Neuronal stem cell (in vitro differentiated cells): ENCODE measurements around the gene SESTD1.

Experiments used
- DNase-seq: peaks from one replicate; pipeline ENCODE4 v3.0.0-alpha.2; 2013; ENCODE audit warnings: low spot score
- H2AFZ ChIP-seq: one replicate; pipeline ENCODE4 v1.6.1; 2013; ENCODE audit warnings: mild to moderate bottlenecking, low read length, inconsistent platforms
- H2AK5ac ChIP-seq: 2 replicates; pipeline ENCODE4 v1.6.1; 2013; ENCODE audit warnings: low read depth, mild to moderate bottlenecking, inconsistent platforms, low read length, moderate library complexity, mixed read lengths
- H2BK120ac ChIP-seq: 2 replicates; pipeline ENCODE4 v1.6.1; 2013; ENCODE audit warnings: low read depth, mild to moderate bottlenecking, inconsistent platforms, low read length, moderate library complexity, mixed read lengths
- H2BK12ac ChIP-seq: one replicate; pipeline ENCODE4 v1.6.1; 2013; ENCODE audit warnings: low read length, inconsistent platforms
- H2BK15ac ChIP-seq: 2 replicates; pipeline ENCODE4 v1.6.1; 2013; ENCODE audit warnings: mild to moderate bottlenecking, low read length, inconsistent platforms, mixed read lengths
- H2BK5ac ChIP-seq: one replicate; pipeline ENCODE4 v1.6.1; 2013; ENCODE audit warnings: inconsistent platforms, mild to moderate bottlenecking, low read length, moderate library complexity
- H3K14ac ChIP-seq: one replicate; pipeline ENCODE4 v1.6.1; 2013; ENCODE audit warnings: low read length, inconsistent platforms
- H3K18ac ChIP-seq: 2 replicates; pipeline ENCODE4 v1.6.1; 2013; ENCODE audit warnings: low read length, inconsistent platforms
- H3K23ac ChIP-seq: 2 replicates; pipeline ENCODE4 v1.6.1; 2013; ENCODE audit warnings: low read depth, mild to moderate bottlenecking, mixed read lengths, low read length, inconsistent platforms; ENCODE audit not compliant: poor library complexity
- H3K27ac ChIP-seq: replicated peaks from 3 replicates; pipeline ENCODE4 v1.5.1; 2013; ENCODE audit warnings: low read length, inconsistent platforms
- H3K27me3 ChIP-seq, 3 experiments: 2 replicates each; pipeline ENCODE4 v1.6.1; 2013; ENCODE audit warnings: low read length in 3 of 3, mild to moderate bottlenecking in 2 of 3, inconsistent platforms in 1 of 3, low read depth in 1 of 3, mixed read lengths in 1 of 3, moderate library complexity in 1 of 3; ENCODE audit not compliant: control insufficient read depth in 3 of 3, insufficient read depth in 3 of 3
- H3K36me3 ChIP-seq, 2 donors: replicated peaks in 1 of 2; 2 replicates each; pipeline ENCODE4 v1.6.1; 2013; ENCODE audit warnings: low read length in 2 of 2; ENCODE audit not compliant: control insufficient read depth in 2 of 2, insufficient read depth in 2 of 2
- H3K4ac ChIP-seq: 2 replicates; pipeline ENCODE4 v1.6.1; 2013; ENCODE audit warnings: inconsistent platforms, mild to moderate bottlenecking, low read length, moderate library complexity
- H3K4me1 ChIP-seq, 2 donors: 1 replicate in 1 of 2; 2 replicates in 1 of 2; pipeline ENCODE4 v1.6.1; 2013; ENCODE audit warnings: low read length in 2 of 2, low read depth in 1 of 2; ENCODE audit not compliant: control insufficient read depth in 2 of 2, insufficient read depth in 1 of 2
- H3K4me2 ChIP-seq: one replicate; pipeline ENCODE4 v1.6.1; 2013; ENCODE audit warnings: mild to moderate bottlenecking, low read length, inconsistent platforms; ENCODE audit not compliant: insufficient read depth, poor library complexity, severe bottlenecking
- H3K4me3 ChIP-seq, 2 donors: 2 replicates each; pipeline ENCODE4 v1.5.1; 2013; ENCODE audit warnings: low read length in 2 of 2, mild to moderate bottlenecking in 2 of 2, inconsistent platforms in 1 of 2, moderate library complexity in 1 of 2
- H3K79me1 ChIP-seq: one replicate; pipeline ENCODE4 v1.6.1; 2013; ENCODE audit warnings: low read depth, mild to moderate bottlenecking, inconsistent platforms, low read length, moderate library complexity
- H3K9ac ChIP-seq: one replicate; pipeline ENCODE4 v1.6.1; 2013; ENCODE audit warnings: mild to moderate bottlenecking, low read depth, low read length, inconsistent platforms; ENCODE audit not compliant: poor library complexity
- H3K9me3 ChIP-seq, 2 donors: replicated peaks in 1 of 2; 2 replicates each; pipeline versions ENCODE3 to v1.6.1; 2013; ENCODE audit warnings: low read length in 2 of 2, mild to moderate bottlenecking in 2 of 2, inconsistent platforms in 1 of 2, low read depth in 1 of 2, mixed read lengths in 1 of 2, moderate library complexity in 1 of 2; ENCODE audit not compliant: control insufficient read depth in 2 of 2, insufficient read depth in 1 of 2
- H4K8ac ChIP-seq: one replicate; pipeline ENCODE4 v1.6.1; 2013; ENCODE audit warnings: low read depth, mild to moderate bottlenecking, inconsistent platforms, low read length, moderate library complexity
- H4K91ac ChIP-seq: one replicate; pipeline ENCODE4 v1.6.1; 2013; ENCODE audit warnings: low read length, low read depth, mild to moderate bottlenecking, inconsistent platforms; ENCODE audit not compliant: poor library complexity
- WGBS, 2 donors: extraction: QIAGEN DNeasy Blood & Tissue Kit; methylation state at CpG; one replicate each; pipeline ENCODE4 v1.1.7; 2013; ENCODE audit warnings: missing lambda C conversion rate in 2 of 2, mixed read lengths in 1 of 2; ENCODE audit not compliant: insufficient read length in 2 of 2, insufficient replicate concordance in 1 of 2; ENCODE audit errors: extremely low coverage in 2 of 2; 5-methylcytosine and 5-hydroxymethylcytosine counted together

The SESTD1 gene

DNA sequence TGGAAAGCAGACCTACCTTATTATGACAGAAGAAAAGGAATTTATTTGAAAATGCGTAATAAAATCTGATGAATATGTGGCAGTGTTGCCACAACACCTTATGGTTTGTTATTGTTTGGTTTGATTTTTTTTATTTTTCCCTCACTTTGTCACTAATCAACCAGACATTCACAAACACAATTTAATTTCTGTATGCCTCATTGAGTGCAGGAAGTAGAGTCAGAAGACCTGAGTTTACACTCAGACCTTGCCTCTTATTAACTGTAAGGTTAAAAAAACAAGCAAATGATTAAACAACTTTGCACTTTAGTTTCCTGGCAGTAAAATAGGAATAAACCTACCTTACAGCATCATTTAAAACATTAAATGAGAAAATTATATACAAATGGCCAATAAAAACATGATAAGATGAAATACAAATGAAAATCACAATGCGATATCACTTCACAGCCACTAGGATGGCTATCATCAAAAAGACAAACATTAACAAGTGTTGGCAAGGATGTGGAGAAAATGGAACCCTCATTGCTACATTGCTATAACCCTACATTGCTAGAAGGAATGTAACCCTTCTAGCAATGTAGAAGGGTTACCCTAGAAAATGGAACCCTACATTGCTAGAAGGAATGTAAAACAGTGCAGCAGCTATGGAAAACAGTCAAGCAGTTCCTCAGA is 3.3 kb downstream of the SESTD1 start:
- H3K79me1 ChIP-seq, result no peaks in the 10 kb centered on the region
- no peak overlapping the region for H3K14ac ChIP-seq
- H3K4me1 ChIP-seq, result peaks cover 6 to 8% of the 10 kb centered on the region in 2 donors
- H3K9me3 ChIP-seq, result peaks cover 0 to 15% of the 10 kb centered on the region in 2 donors
- no peak overlapping the region for H3K4me3 ChIP-seq
- H3K4ac ChIP-seq, result no peak overlapping the region
- peaks cover 0 to 8% of the 10 kb centered on the region in 2 donors for H3K36me3 ChIP-seq
- no peak overlapping the region for H2BK120ac ChIP-seq
- H2BK15ac ChIP-seq, result no peak overlapping the region
- H4K8ac ChIP-seq, result no peak overlapping the region
- H2BK12ac ChIP-seq, result no peak overlapping the region
- H4K91ac ChIP-seq, result no peak overlapping the region
- no peak overlapping the region for H3K4me2 ChIP-seq
- no peak overlapping the region for H2BK5ac ChIP-seq
- H2AK5ac ChIP-seq, result no peak overlapping the region
- WGBS, 2 donors, result no CpG with 5 or more reads among the region's 2 CpGs
- H3K23ac ChIP-seq, result no peak overlapping the region
- no peaks in the 10 kb centered on the region for H3K27me3 ChIP-seq
- H2AFZ ChIP-seq, result no peak overlapping the region
- H3K18ac ChIP-seq, result no peak overlapping the region
- H3K9ac ChIP-seq, result no peak overlapping the region
- DNase-seq, result no peak
- no peak overlapping the region for H3K27ac ChIP-seq

DNA sequence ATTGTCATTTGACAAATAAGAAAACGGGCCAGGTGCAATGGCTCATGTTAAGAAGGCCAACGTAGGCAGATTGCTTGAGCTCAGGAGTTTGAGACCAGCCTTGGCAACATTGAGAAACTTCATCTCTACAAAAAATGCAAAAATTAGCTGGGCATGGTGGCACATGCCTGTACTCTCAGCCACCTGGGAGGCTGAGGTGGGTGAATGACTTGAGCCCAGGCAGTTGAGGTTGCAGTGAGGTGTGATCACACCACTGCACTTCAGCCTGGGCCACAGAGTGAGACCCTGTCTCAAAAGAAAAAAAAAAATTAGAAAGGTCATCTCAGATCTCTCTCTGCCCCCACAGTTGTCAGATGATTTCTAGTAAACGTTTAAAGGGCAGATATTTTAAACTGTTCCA is 4.4 kb downstream of the SESTD1 start:
- H3K4me1 ChIP-seq, result peaks cover 3 to 8% of the 10 kb centered on the region in 2 donors
- WGBS, 2 donors, result no CpG with 5 or more reads among the region's 3 CpGs

DNA sequence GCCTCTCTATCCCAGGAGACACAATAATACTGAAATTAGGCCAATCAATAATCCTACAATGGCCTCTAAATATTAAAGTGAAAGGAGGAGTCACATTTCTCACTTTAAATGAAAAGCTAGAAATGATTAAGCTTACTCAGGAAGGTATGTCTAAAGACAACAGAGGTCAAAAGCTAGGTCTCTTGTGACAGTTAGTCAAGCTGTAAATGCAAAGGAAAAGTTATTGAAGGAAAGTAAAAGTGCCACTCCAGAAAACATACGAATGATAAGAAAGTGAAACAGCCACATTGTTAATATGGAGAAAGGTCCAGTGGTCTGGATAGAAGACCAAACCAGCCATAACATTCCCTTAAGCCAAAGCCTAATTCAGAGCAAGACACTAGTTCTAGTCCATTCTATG is 9.5 kb downstream of the SESTD1 start:
- no peaks in the 10 kb centered on the region for H3K4me1 ChIP-seq
- no peak overlapping the region for H3K4me2 ChIP-seq
- no peak for DNase-seq
- H2BK5ac ChIP-seq, result no peak overlapping the region
- H3K14ac ChIP-seq, result no peak overlapping the region
- H4K91ac ChIP-seq, result no peak overlapping the region
- no CpG with 5 or more reads among the region's 1 CpG for WGBS, 2 donors
- H2AK5ac ChIP-seq, result no peak overlapping the region
- peaks cover 0 to 32% of the 10 kb centered on the region in 2 donors for H3K9me3 ChIP-seq
- no peaks in the 10 kb centered on the region for H3K27me3 ChIP-seq
- no peak overlapping the region for H3K4ac ChIP-seq
- no peak overlapping the region for H3K4me3 ChIP-seq
- no peak overlapping the region for H4K8ac ChIP-seq
- peaks cover 2% of the 10 kb centered on the region for H3K79me1 ChIP-seq
- H2AFZ ChIP-seq, result no peak overlapping the region
- H3K9ac ChIP-seq, result no peak overlapping the region
- no peak overlapping the region for H2BK120ac ChIP-seq
- H3K23ac ChIP-seq, result no peak overlapping the region
- no peak overlapping the region for H3K27ac ChIP-seq
- no peaks in the 10 kb centered on the region for H3K36me3 ChIP-seq
- H2BK15ac ChIP-seq, result no peak overlapping the region
- no peak overlapping the region for H3K18ac ChIP-seq
- H2BK12ac ChIP-seq, result no peak overlapping the region

More for the DNA sequence above, 4.4 kb downstream of the SESTD1 start:
- no peak overlapping the region for H2AFZ ChIP-seq
- no peak overlapping the region for H3K4ac ChIP-seq
- no peak overlapping the region for H2BK15ac ChIP-seq
- no peak overlapping the region for H3K9ac ChIP-seq
- H3K27ac ChIP-seq, result no peak overlapping the region
- no peak overlapping the region for H4K8ac ChIP-seq
- DNase-seq, result no peak
- H2BK5ac ChIP-seq, result no peak overlapping the region
- peaks cover 0 to 22% of the 10 kb centered on the region in 2 donors for H3K9me3 ChIP-seq
- H2BK120ac ChIP-seq, result no peak overlapping the region
- no peak overlapping the region for H3K14ac ChIP-seq
- no peak overlapping the region for H2BK12ac ChIP-seq
- H3K23ac ChIP-seq, result no peak overlapping the region
- H4K91ac ChIP-seq, result no peak overlapping the region
- H3K27me3 ChIP-seq, result no peaks in the 10 kb centered on the region
- no peak overlapping the region for H3K18ac ChIP-seq
- H2AK5ac ChIP-seq, result no peak overlapping the region
- H3K4me3 ChIP-seq, result no peak overlapping the region
- no peak overlapping the region for H3K4me2 ChIP-seq
- H3K36me3 ChIP-seq, result peaks cover 0 to 8% of the 10 kb centered on the region in 2 donors
- H3K79me1 ChIP-seq, result no peaks in the 10 kb centered on the region

DNA sequence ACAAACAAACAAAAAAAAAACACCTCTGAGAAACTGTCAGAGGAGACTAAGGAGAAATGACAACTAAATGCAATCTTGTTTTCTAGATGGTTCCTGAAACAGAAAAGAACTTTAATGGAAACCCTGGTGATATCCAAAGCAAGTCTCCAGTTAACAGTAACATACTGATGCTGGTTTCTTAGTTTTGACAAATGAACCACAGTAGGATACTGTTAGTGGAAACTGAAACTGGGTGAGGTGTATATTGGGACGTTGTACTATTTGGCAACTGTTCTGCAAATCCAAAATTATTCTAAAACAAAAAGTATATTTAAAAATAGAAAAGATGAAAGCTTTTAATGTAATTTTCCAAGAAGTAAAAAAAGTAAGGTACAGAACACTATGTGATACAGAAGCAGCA is 11.4 kb downstream of the SESTD1 start:
- no peaks in the 10 kb centered on the region for H3K4me1 ChIP-seq
- no peak overlapping the region for H2BK12ac ChIP-seq
- H3K36me3 ChIP-seq, result no peaks in the 10 kb centered on the region
- H3K23ac ChIP-seq, result no peak overlapping the region
- WGBS, 2 donors, result no CpG with 5 or more reads among the region's 1 CpG
- H3K79me1 ChIP-seq, result peaks cover 2% of the 10 kb centered on the region
- H4K91ac ChIP-seq, result no peak overlapping the region
- H3K18ac ChIP-seq, result no peak overlapping the region
- H4K8ac ChIP-seq, result no peak overlapping the region
- peaks cover 0 to 37% of the 10 kb centered on the region in 2 donors for H3K9me3 ChIP-seq
- DNase-seq, result no peak
- H3K27ac ChIP-seq, result no peak overlapping the region
- H3K4me2 ChIP-seq, result no peak overlapping the region
- H3K4me3 ChIP-seq, result no peak overlapping the region
- no peak overlapping the region for H2BK15ac ChIP-seq
- no peak overlapping the region for H3K4ac ChIP-seq
- no peak overlapping the region for H2AFZ ChIP-seq
- H2AK5ac ChIP-seq, result no peak overlapping the region
- H3K27me3 ChIP-seq, result no peaks in the 10 kb centered on the region
- H2BK120ac ChIP-seq, result no peak overlapping the region
- no peak overlapping the region for H2BK5ac ChIP-seq
- no peak overlapping the region for H3K9ac ChIP-seq
- H3K14ac ChIP-seq, result no peak overlapping the region
